ENCODE measurements around the gene NAV2.

The NAV2 gene

DNA sequence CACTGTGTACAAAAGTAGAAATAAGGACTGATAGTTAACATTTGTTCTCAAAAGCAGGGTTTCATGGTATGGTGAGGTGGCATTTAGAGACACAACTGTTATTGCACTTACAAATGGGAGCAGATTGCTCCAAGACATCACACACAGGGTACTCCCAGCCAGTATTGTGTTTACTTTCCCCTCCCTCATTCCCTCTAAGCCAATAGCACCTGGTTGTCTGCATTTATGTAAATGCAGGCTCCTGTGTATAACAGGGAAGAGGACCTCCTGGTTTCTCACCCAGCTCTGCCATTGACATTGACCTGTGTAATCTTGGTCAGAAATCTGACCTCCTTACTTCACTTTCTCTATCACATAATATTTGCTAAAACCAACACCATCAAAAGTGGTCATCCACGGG, 154.4 kb downstream of the NAV2 start:
- no peak for DNase-seq (ENCODE audit: low read depth in 2 of 2)

DNA sequence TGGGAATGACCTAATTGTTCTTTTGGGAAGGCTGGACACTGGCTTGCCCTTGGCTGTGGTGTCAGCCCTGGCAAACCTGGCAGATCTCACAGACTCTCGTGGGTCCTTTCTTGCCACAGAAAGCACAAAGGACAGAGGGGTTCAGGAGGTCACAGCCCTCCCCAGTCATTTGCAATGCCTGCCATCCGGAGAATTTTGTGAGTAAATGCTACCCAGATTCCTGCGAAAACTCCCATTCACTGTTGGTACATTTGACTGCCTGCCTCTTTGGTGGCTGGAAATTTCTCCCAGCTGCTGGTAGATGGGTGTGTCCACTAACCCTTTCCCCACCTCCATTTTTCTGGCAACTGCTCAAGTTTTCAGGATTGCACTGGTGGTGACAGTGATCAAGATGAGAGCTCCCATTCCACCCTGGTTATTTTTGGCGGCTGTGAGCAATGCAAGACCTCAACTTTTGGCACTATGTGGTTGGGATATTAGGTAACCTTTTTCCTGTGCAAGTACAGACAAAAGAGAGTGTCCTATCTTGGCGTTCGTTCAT, 155.7 kb downstream of the NAV2 start:
- no peak for DNase-seq (ENCODE audit: low read depth in 2 of 2)

DNA sequence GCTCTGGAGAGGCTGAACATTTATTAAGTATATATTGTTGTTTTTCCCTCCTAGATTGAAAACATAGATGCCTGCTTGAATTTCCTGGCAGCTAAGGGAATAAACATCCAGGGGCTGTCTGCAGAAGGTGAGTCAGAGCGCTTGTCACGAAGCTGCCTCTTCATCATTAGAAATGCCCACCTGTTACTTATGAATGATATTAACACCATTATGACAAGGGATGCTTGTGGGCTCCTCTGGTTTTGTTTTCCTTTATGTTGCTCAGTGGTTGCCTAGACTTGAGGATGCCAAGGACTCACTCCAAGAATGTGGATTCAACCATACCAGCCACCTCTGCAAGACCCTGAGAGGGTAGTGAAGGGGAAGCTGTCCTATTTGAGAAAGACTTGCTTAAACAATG, 156.2 kb downstream of the NAV2 start:
- DNase-seq (ENCODE audit: low read depth in 2 of 2): no peak

DNA sequence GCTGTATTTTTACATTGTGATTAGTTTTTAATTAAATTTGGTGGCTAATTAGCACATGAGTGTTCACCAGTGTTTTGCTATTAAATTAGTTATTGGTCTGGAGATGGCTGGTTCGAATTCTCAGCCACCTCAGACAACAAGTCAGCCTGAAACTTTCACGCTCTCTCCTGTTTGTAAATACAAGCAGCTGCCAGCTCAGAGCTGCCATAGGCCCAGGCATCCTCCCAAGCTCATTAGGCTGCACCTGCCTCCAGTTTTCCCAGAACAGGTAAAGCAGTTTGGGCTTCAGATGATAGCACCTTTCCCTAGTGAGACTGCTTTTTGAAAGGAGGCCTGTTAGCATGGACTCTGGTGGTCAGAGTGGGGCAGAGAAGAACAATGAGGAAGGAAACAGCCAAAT, 156.8 kb downstream of the NAV2 start:
- DNase-seq (ENCODE audit: low read depth in 2 of 2): no peak

DNA sequence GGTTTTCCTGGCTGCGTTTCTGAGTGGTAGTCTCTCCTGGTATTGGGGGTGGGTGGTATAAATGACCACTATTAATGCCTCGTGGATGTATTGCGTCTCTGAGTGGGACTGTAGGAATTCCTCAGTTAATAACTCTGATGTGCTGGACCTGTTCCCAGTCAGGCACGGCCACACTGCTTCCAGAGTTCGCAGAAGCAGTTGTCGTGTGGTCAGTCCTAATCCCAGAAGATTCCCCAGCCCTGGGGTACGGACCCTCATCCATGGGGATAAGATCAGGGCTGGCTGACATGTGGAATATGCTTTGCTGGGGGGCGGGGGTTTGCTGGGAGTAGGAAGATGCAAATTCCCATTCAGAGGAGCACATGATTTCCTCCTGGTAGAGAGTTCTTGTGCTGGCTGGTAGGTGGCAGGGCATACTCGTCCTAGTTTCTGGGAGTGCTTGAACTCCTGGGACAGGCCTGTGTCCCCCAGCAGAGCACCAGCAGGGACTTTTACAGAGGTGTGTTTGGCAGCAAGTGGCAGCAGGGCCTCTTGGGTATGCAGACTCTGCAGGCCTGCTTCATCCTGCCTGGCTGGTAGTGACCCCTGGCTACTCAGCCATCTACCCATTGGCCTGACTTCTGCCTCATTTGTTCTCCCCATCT, 157.4 kb downstream of the NAV2 start:
- no peak for DNase-seq (ENCODE audit: low read depth in 2 of 2)

DNA sequence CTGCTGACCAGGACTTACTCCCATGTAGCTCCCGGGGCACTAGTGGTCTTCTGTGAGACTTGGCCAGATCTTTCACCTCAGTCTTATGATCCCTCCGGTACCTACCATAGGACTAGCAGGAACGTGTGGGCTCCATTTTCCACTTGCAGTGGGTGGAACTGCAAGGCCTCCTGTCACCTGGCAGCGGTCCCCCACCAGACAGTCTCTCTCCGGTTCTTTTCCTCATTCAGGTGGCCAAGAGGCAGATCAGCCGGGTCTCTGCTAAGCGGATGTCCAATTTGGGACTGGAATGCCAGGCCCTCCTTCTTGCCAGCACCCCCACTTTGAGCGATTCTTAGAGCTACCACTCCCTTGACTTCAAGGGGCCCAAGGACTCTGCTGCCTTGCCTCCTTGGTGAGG, 158.9 kb downstream of the NAV2 start:
- no peak for DNase-seq (ENCODE audit: low read depth in 2 of 2)

DNA sequence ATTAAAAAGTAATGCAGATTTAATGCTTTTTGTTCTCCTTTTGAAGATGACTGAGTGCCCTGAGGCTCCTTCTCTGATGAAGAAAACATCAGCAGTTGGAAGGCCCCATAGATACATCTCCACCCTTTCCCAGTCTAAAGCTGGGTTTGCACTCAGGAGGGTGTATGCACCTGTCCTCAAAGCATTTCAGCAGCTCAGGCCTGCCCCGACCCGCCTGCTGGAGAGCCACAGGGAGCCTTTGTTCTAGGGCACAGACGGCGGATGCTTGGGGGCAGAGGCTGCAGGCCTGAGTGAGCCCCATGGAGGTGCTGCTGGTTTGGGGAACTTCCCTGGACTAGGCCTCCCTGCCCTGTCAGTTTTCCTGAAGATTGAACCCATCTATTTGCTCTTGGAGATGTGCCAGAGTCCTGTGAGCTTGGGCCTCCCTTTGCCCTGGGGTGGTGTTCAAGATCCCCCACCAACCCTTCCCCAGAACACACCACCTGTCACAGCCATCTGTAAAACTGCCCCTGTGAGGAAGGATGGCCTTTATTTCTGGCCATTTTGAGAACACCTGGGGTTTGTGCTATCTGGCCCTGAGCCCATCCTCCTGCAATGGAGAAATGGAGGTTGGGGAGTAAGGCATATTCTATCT, 160.0 kb downstream of the NAV2 start:
- DNase-seq (ENCODE audit: low read depth in 2 of 2): no peak

DNA sequence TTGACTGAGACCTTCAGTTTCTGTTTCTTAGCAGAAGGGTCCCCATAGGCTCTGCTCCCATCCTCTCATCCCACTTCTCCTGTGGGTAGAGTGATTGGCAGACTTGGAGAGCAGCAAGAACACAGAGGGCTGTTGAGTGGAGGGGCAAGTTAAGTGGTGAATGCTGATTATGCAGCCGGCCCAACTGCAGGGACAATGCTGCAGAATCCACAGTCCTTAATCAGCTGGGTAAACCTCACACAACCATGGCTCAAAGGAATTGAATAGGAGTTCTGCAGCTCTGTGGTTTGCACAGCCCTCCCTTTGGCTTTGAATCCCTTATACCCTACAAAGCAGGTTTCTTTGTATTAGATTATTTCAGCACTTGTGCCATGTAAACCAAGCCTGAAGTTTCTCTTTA, 161.1 kb downstream of the NAV2 start:
- no peak for DNase-seq (ENCODE audit: low read depth in 2 of 2)

DNA sequence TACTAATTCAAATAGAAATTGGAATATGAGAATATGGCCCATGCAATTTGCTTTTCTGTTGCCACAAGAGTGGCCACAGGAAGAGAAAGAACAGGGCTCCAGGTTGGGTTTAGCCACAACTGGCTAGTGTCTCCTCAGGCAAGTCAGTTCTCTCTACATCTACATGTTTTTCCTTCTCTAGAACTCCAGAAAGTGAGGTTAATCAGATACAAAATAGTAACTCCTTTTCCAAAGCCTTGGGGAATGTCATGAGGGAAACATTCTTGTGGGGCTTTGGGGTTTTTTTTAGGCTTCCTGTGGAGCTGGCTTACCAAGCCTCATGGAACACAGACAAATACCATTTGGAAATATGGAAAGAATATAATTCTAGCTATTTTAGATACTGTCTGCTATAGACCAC, 161.6 kb downstream of the NAV2 start:
- no peak for DNase-seq (ENCODE audit: low read depth in 2 of 2)

DNA sequence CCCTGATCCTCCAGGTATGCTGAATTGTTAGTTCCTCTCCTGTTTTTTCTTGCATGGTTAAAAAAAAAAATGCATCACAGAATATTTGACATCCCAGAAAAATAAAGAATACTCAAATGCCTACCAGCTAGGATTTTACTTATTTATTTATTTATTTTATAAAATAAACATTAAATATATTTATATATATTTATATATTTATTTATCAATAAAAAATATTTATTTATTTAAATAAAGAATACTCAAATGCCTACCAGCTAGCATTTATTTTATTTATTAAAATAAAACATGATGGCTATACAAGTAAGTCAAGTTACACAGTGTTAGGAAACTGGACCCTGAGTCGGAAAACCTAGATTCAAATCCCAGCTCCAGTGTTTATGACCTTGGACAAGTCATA, 164.1 kb downstream of the NAV2 start:
- no peak for DNase-seq (ENCODE audit: low read depth in 2 of 2)

DNA sequence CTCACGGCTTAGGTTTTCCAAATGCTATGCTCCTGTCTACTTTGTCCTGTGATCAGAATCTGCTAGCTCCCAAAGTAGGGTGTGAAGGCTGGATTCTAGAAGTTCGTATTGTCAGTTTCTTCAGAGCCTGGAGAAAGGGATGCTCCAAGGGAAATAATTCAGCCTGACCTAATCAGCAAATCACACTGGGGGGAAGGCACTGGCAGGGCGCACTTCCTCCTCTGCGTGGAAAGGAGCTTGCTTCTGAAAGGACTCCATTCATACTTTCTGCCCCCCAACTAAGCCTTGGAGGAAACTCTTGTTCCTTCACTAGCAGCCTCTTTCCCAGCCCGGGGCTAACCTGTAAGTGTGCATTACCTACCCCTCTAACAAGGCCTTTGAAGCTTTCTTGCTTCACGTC, 165.9 kb downstream of the NAV2 start:
- no peak for DNase-seq (ENCODE audit: low read depth in 2 of 2)

DNA sequence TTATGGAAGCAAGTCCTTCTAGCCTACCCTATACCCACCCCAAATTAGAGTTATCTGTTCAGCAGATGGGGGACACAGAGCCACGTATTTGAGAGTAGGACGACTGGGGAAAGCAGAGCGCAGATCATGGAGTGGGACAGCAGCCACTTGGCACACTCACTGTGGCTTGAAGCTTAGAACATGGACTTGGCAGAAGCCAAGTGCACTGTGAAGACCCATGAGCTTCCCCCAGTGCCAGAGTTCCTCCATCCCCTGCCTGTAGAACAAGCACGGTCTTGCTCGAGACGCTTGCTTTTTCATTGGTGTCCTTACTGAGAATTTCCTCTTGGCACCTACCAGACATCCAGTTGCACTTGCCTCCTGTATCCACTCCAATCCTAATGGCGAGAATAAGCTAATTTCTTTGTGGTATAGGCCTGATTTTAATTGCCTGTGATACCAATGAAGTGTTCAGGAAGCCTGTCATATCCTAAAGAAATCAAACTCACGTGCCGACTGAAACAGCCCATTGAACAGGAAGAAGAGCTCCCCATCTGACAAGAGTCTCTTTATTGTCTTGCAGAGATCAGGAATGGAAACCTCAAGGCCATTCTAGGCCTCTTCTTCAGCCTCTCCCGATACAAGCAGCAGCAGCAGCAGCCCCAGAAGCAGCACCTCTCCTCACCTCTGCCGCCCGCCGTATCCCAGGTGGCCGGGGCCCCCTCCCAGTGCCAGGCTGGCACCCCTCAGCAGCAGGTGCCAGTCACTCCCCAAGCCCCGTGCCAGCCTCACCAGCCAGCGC, 166.9 kb downstream of the NAV2 start:
- DNase-seq (ENCODE audit: low read depth in 2 of 2): no peak

DNA sequence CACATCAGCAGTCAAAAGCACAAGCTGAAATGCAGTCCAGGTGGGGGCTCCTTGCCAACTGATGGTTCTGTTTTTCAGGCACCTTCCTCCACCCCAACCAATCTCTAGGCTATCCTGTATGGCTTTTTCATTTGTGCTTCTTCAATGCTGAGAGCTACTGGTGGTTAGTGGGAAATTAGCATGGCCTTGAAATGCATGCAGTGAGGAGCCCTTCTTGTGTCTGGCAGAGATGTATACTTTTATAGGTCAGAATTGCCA, 167.4 kb downstream of the NAV2 start:
- DNase-seq (ENCODE audit: low read depth in 2 of 2): no peak

DNA sequence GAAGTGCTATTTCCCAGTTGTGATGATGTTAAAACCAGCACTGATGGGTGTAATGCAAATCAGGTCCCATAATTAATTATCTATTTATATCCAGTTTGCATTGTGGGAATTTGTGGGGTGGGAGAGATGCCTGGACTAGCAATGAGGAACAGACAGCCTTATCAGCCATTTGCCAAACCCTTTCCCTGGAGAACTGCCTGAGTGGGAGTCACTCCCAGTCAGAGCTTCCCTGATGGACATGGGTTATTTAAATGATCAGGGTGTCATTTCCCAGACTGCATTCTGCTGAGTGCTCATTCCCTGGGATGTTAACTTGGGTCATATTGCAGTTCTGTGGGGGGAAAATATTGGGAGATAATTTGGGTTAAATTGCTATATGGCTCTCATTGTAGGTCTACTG, 168.5 kb downstream of the NAV2 start:
- no peak for DNase-seq (ENCODE audit: low read depth in 2 of 2)

DNA sequence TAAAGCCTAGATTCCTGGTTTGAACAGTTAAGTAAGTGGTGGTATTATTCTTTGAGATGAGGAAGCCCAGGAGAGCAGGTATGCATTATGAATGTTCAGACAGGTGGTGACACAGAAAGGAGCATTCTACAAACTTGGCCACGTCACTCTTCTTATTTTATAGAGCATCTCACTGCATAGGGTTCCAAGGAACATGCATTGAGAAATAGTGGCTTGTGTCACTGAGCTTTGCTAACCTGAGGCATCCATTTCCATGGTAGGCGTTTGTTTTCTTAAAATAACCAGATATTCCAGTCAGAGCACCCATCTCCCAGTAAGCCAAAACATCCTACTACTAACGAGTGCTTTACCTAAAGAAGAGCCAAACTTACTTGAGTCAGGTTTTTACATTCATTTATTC, 169.7 kb downstream of the NAV2 start:
- DNase-seq (ENCODE audit: low read depth in 2 of 2): no peak

DNA sequence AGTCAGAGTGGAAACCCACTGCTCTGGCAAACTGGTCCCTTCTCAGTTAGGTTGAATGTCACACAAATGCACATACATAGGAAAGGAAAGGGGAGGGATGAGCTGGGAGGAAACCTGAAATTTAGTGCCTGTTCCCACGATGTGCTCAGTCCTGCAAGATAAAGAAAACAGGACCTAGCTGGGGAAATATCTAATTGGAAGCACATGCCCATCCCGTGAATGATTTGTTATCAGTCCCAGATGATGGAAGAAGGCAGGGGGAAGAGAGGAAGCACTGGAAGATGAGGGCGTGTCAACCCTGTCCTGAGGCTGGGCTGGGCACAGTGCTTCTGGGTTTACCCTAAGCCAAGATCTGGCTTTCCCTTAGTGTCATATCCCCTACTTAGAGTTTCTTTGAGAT, 173.9 kb downstream of the NAV2 start:
- DNase-seq (ENCODE audit: low read depth in 2 of 2): no peak

DNA sequence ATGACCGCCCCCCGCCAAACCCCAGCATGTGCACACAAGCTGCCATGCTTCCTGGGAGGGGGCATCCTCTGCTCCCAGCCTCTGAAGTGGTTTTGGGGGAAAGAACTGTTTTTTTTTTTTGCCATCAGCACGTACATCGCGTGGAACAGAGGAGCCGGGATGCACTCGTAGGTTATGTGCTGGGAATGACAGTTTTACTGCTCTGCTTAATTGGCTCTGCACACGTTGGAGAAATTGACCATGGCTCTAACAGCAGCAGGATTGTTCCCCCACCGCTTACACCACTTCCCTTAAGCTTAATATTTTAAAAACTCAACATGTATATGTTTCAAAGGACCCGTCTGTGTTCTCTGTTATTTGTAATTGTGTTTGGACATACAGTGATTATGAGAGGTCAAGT, 175.2 kb downstream of the NAV2 start:
- no peak for DNase-seq (ENCODE audit: low read depth in 2 of 2)

DNA sequence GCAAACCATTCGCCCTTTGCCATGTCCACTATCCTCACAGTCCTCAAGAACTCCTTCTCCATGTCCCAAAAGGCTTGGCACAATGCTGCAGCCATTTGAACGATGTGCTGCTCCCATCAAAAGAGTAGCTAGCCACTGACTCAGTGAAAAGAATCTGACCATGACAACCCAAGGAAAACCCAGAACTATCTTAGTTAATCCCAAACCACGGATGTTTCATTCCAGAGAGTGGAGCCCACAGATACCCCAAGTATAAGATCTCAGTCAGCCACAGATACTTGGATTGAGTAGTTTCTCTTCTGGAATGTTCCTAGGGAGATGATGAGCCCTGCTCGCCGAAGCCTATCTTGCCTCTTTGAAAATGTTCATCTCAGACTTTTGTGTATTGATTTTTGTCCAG, 176.9 kb downstream of the NAV2 start:
- DNase-seq (ENCODE audit: low read depth in 2 of 2): no peak

DNA sequence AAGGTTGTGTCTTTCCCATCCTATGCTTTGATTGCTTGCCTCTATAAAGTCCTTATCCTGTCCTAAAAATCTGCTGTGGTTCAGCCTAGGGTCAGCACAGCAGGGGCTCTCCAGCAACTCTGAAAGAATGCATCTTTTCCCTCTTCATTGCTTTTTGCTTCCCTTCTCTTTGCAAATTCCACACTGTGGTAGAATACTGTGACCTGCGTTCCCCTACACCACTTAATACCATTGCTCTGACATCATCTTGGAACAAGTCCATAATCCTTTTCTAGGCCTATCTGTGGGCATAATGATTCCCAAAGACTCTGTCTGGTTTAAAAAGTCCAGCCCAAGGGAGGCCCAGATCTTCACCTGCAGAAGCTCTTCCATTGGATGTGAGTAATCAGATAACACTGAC, 177.7 kb downstream of the NAV2 start:
- no peak for DNase-seq (ENCODE audit: low read depth in 2 of 2)

DNA sequence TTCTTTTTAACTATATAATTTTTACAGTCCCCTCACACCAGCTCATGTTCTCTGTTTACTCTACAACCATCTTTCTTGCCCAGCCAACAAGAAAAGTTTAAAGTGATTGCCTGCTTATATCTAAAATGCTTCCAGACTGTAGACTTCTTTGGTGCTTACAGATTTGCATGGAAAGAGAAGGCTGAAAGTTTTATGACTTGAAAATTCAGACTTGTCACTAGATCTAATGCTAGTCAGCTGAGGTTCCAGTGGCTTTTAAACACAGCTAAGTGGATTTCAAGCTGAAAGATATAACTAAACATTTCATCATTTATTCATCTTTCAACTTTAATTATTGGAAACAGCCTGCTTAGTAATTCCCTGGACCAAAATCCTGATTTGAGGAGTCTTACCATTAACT, 178.4 kb downstream of the NAV2 start:
- no peak for DNase-seq (ENCODE audit: low read depth in 2 of 2)

DNA sequence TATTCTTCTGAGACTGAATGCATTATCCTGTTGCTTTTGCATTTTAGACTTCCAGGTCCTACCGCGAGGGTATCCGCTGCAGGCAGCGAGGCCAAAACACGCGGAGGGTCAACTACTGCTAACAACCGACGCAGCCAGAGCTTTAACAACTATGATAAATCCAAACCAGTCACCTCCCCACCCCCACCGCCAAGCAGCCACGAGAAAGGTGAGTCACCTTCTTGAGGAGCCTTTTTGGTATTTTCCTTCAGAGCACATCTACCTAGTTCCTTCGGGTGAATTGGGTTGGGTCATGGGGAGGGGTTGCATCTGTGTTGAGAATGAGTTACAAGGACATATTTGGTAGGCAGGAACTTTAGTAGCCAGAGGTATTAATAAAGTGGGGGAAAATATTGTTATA, 179.8 kb downstream of the NAV2 start:
- no peak for DNase-seq (ENCODE audit: low read depth in 2 of 2)

DNA sequence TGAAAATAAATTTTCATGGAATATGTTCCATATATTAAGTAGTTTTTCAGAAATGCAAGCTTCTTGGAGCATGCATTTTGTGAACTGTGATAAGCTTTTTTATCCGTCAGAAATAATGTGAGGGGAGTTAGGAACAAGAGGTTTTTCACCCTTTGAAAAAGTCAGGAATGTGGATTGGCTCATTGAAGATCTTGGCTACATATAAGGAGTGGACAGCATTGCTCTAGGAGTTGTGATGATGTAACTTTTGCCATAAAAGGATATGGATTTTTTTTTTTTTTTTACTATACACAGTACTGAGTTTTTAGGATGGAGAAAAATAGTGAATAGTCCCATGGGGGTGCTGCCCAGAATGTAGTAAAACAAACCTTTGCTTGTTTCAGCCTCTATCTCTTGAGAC, 180.2 kb downstream of the NAV2 start:
- no peak for DNase-seq (ENCODE audit: low read depth in 2 of 2)

DNA sequence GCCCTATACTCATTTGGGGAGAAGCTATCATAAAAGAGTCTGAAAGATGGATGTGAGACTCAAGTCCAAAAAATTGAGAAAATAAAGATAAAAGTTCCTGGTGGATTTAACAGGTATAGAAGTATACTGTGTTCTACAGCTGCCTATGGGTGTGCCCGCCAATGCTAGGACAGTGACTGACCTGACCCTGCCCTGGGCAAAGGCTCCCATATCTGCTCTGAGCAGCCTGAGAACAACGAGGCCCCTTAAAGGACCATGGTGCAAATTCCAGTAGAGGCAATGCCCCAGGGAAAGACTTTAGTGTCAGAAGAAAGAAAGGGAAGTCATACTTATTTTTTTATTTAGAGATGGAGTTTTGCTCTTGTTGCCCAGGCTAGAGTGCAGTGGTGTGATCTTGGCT, 181.8 kb downstream of the NAV2 start:
- no peak for DNase-seq (ENCODE audit: low read depth in 2 of 2)
